ENCODE measurements around the gene PARD6A.

- TF ChIP-seq ZNF280C (tag by site-specific recombination; IDR thresholded peaks at IDR 0.05) (no peak), ZNF843 (tag by site-specific recombination; IDR thresholded peaks at IDR 0.05) (no peak), CTCF (tag by site-specific recombination; IDR thresholded peaks at IDR 0.05) (no peak), ZNF677 (tag by site-specific recombination; IDR thresholded peaks at IDR 0.05) (no peak), ZNF18 (tag by site-specific recombination; IDR thresholded peaks at IDR 0.05) (no peak), YY1 (tag by site-specific recombination; IDR thresholded peaks at IDR 0.05) (no peak), ZNF830 (tag by site-specific recombination; IDR thresholded peaks at IDR 0.05; ENCODE audit: low read depth) (no peak), SP2 (tag by site-specific recombination; IDR thresholded peaks at IDR 0.05) (no peak), PATZ1 (tag by site-specific recombination; IDR thresholded peaks at IDR 0.05) (no peak), ZBTB26 (tag by site-specific recombination; optimal IDR thresholded peaks at IDR 0.05) (no peak), SP3 (tag by site-specific recombination; IDR thresholded peaks at IDR 0.05) (no peak)
- TF ChIP-seq, protein P1, sequence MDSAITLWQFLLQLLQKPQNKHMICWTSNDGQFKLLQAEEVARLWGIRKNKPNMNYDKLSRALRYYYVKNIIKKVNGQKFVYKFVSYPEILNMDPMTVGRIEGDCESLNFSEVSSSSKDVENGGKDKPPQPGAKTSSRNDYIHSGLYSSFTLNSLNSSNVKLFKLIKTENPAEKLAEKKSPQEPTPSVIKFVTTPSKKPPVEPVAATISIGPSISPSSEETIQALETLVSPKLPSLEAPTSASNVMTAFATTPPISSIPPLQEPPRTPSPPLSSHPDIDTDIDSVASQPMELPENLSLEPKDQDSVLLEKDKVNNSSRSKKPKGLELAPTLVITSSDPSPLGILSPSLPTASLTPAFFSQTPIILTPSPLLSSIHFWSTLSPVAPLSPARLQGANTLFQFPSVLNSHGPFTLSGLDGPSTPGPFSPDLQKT (IDR thresholded peaks at IDR 0.05; ENCODE audit: borderline replicate concordance, low read depth, low read length): no peak
- TF ChIP-seq, protein P2, sequence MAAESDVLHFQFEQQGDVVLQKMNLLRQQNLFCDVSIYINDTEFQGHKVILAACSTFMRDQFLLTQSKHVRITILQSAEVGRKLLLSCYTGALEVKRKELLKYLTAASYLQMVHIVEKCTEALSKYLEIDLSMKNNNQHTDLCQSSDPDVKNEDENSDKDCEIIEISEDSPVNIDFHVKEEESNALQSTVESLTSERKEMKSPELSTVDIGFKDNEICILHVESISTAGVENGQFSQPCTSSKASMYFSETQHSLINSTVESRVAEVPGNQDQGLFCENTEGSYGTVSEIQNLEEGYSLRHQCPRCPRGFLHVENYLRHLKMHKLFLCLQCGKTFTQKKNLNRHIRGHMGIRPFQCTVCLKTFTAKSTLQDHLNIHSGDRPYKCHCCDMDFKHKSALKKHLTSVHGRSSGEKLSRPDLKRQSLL (tag by site-specific recombination; IDR thresholded peaks at IDR 0.05): no peak
- TF ChIP-seq, protein P3, sequence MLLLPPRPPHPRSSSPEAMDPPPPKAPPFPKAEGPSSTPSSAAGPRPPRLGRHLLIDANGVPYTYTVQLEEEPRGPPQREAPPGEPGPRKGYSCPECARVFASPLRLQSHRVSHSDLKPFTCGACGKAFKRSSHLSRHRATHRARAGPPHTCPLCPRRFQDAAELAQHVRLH (tag by site-specific recombination; IDR thresholded peaks at IDR 0.05): no peak
These were observed 18.7 kb upstream of the PARD6A start for GRCh38 chr16:67641779-67642708.
